MM.1S (cell line): ENCODE results near the gene CYP4F12.

Experiments
- CTCF ChIP-seq: fragments of 300-600 bp; sonication (generic); IDR thresholded peaks from 2 replicates; pipeline ENCODE4 v1.5.1; 2016; ENCODE audit warnings: antibody characterized with exemption, low read length, mixed read lengths
- EZH2 ChIP-seq: fragments of 300-600 bp; sonication (generic); optimal IDR thresholded peaks from 2 replicates; pipeline ENCODE3; 2017; ENCODE audit warnings: low read depth, mild to moderate bottlenecking, antibody characterized with exemption, low read length, mixed read lengths

- TF ChIP-seq EZH2 (no peak), CTCF (no peak)
These were observed 50.1 kb downstream of the CYP4F12 start for GRCh38 chr19:15722956-15723355.
